RWPE2 (cell line): Measurements from ENCODE around the gene RARG.

Experiments
- ATAC-seq: fragments of 200-7000 bp; cut with Tn5 transposase; 3 replicates; pipeline ENCODE4 v1.9.1; 2021; ENCODE audit warnings: low read depth
- DNase-seq: peaks from one replicate; pipeline ENCODE4 v3.0.0-alpha.2; 2020; ENCODE audit warnings: low spot score
- H3K27ac ChIP-seq: fragments of 450-650 bp; 2 replicates; pipeline ENCODE4 v1.5.1; 2017; ENCODE audit warnings: mild to moderate bottlenecking; ENCODE audit not compliant: poor library complexity, severe bottlenecking
- H3K27me3 ChIP-seq: fragments of 250-450 bp; sonication (Bioruptor Pico); 2 replicates; pipeline ENCODE4 v1.5.1; 2021; ENCODE audit warnings: mild to moderate bottlenecking, moderate library complexity; ENCODE audit not compliant: insufficient read depth, poor library complexity, severe bottlenecking
- H3K36me3 ChIP-seq: fragments of 250-450 bp; sonication (Bioruptor Pico); 2 replicates; pipeline ENCODE4 v1.5.1; 2020; ENCODE audit warnings: low read depth, mild to moderate bottlenecking, moderate library complexity
- H3K4me1 ChIP-seq: fragments of 250-450 bp; sonication (Bioruptor Pico); 2 replicates; pipeline ENCODE4 v1.5.1; 2021; ENCODE audit warnings: mild to moderate bottlenecking, moderate library complexity; ENCODE audit not compliant: insufficient read depth, poor library complexity, severe bottlenecking
- H3K4me3 ChIP-seq: fragments of 250-450 bp; sonication (Bioruptor Pico); 2 replicates; pipeline ENCODE4 v1.5.1; 2021; ENCODE audit warnings: mild to moderate bottlenecking, moderate library complexity; ENCODE audit not compliant: severe bottlenecking
- H3K9me3 ChIP-seq: fragments of 250-450 bp; sonication (Bioruptor Pico); 2 replicates; pipeline ENCODE4 v1.5.1; 2021; ENCODE audit warnings: mild to moderate bottlenecking, moderate library complexity; ENCODE audit not compliant: severe bottlenecking
- CTCF ChIP-seq: fragments of 450-650 bp; IDR thresholded peaks from one replicate; pipeline ENCODE4 v1.5.1; 2017; ENCODE audit warnings: mild to moderate bottlenecking, moderate library complexity; ENCODE audit not compliant: poor library complexity, severe bottlenecking

Gene RARG

GRCh38 chr12:53230108-53230845 lies 1.7 kb downstream of the RARG start:
- peaks cover 7% of the 10 kb centered on the region for H3K36me3 ChIP-seq
- H3K4me1 ChIP-seq = peaks cover 34% of the 10 kb centered on the region
- H3K27ac ChIP-seq = peak overlapping the region; percentile 84
- H3K4me3 ChIP-seq = no peak overlapping the region
- no peak for TF ChIP-seq CTCF
- no peaks in the 10 kb centered on the region for H3K9me3 ChIP-seq
- no peaks in the 10 kb centered on the region for H3K27me3 ChIP-seq
- peak; percentile 48 for ATAC-seq
- peak; percentile 91 for DNase-seq

- H3K36me3 ChIP-seq = peaks cover 7% of the 10 kb centered on the region
- ATAC-seq (no peak), DNase-seq (no peak)
- no peak for TF ChIP-seq CTCF
- no peaks in the 10 kb centered on the region for H3K9me3 ChIP-seq
- H3K4me1 ChIP-seq = peaks cover 43% of the 10 kb centered on the region
- H3K27me3 ChIP-seq = no peaks in the 10 kb centered on the region
- H3K4me3 ChIP-seq = no peak overlapping the region
- peak overlapping the region; percentile 84 for H3K27ac ChIP-seq
Measured at GRCh38 chr12:53229454-53229853, 2.6 kb downstream of the RARG start.

- peak overlapping the region; percentile 84 for H3K27ac ChIP-seq
- ATAC-seq (no peak), DNase-seq (no peak)
- H3K36me3 ChIP-seq = peaks cover 7% of the 10 kb centered on the region
- no peak overlapping the region for H3K4me3 ChIP-seq
- H3K9me3 ChIP-seq = no peaks in the 10 kb centered on the region
- no peaks in the 10 kb centered on the region for H3K27me3 ChIP-seq
- no peak for TF ChIP-seq CTCF
- H3K4me1 ChIP-seq = peaks cover 48% of the 10 kb centered on the region
Measured at GRCh38 chr12:53227836-53228235, 4.2 kb downstream of the RARG start.

- no peaks in the 10 kb centered on the region for H3K9me3 ChIP-seq
- DNase-seq = no peak
- H3K4me1 ChIP-seq = peaks cover 53% of the 10 kb centered on the region
- no peak for TF ChIP-seq CTCF
- ATAC-seq = no peak
- no peaks in the 10 kb centered on the region for H3K27me3 ChIP-seq
- H3K4me3 ChIP-seq = no peak overlapping the region
- no peak overlapping the region for H3K27ac ChIP-seq
- H3K36me3 ChIP-seq = peaks cover 7% of the 10 kb centered on the region
Measured at GRCh38 chr12:53227341-53227740, 4.7 kb downstream of the RARG start.

GRCh38 chr12:53226815-53227214 lies 5.2 kb downstream of the RARG start:
- ATAC-seq = no peak
- TF ChIP-seq CTCF = no peak
- H3K27me3 ChIP-seq = no peaks in the 10 kb centered on the region
- DNase-seq = no peak
- no peak overlapping the region for H3K27ac ChIP-seq
- no peaks in the 10 kb centered on the region for H3K9me3 ChIP-seq
- H3K36me3 ChIP-seq = peaks cover 7% of the 10 kb centered on the region
- peaks cover 58% of the 10 kb centered on the region for H3K4me1 ChIP-seq
- no peak overlapping the region for H3K4me3 ChIP-seq
